Keratinocyte (primary cell): ENCODE data around the gene DPYD. TPM values are rescaled to one million over a fixed set of nuclear protein-coding genes. Genes with fewer than 3 reads are reported as not detected.

Source experiments
- DNase-seq: peaks from one replicate; pipeline ENCODE4 v3.0.0-alpha.2; 2011; ENCODE audit warnings: low read depth, missing footprints, low spot score
- FAIRE-seq: peaks from 2 replicates; lab custom pipeline; 2011; peaks lifted over from hg19 to GRCh38; lab: Jason Lieb, UNC
- H2AFZ ChIP-seq: 2 replicates; pipeline ENCODE4 v1.6.0; 2012; ENCODE audit warnings: low read length, control low read depth, inconsistent platforms; ENCODE audit not compliant: control insufficient read depth
- H3K27ac ChIP-seq: 2 replicates; pipeline ENCODE4 v1.5.1; 2011; ENCODE audit warnings: low read length; ENCODE audit not compliant: control insufficient read depth, insufficient read depth
- H3K27me3 ChIP-seq: 3 replicates; pipeline ENCODE4 v1.6.0; 2011; ENCODE audit warnings: low read length; ENCODE audit not compliant: control insufficient read depth, insufficient read depth; ENCODE audit errors: extremely low read depth
- H3K36me3 ChIP-seq, 2 experiments: 2 replicates in 1 of 2; 3 replicates in 1 of 2; pipeline ENCODE4 v1.5.1; 2011; ENCODE audit warnings: low read length in 2 of 2, mild to moderate bottlenecking in 1 of 2; ENCODE audit not compliant: control insufficient read depth in 2 of 2, insufficient read depth in 2 of 2; ENCODE audit errors: extremely low read depth in 1 of 2
- H3K4me1 ChIP-seq: 3 replicates; pipeline ENCODE4 v1.5.1; 2011; ENCODE audit warnings: low read length; ENCODE audit not compliant: control insufficient read depth, insufficient read depth; ENCODE audit errors: extremely low read depth
- H3K4me2 ChIP-seq: 3 replicates; pipeline ENCODE4 v1.6.0; 2011; ENCODE audit warnings: low read depth, low read length; ENCODE audit not compliant: control insufficient read depth, insufficient read depth; ENCODE audit errors: extremely low read depth
- H3K4me3 ChIP-seq, 3 experiments: fragments of 200-600 bp in 1 of 3; sonication (generic) in 1 of 3; 2 replicates in 2 of 3; 3 replicates in 1 of 3; pipeline ENCODE4 v1.5.1; 2011 to 2016; ENCODE audit warnings: low read length in 3 of 3, mild to moderate bottlenecking in 3 of 3, control low read depth in 2 of 3, inconsistent platforms in 1 of 3, low read depth in 1 of 3, mixed read lengths in 1 of 3, mixed run types in 1 of 3, moderate library complexity in 1 of 3; ENCODE audit not compliant: control insufficient read depth in 2 of 3, insufficient read depth in 2 of 3; ENCODE audit errors: extremely low read depth in 1 of 3
- H3K79me2 ChIP-seq: 2 replicates; pipeline ENCODE4 v1.6.0; 2012; ENCODE audit warnings: low read length; ENCODE audit not compliant: control insufficient read depth, insufficient read depth
- H3K9ac ChIP-seq: 3 replicates; pipeline ENCODE4 v1.6.0; 2011; ENCODE audit warnings: low read length; ENCODE audit not compliant: control insufficient read depth, insufficient read depth; ENCODE audit errors: extremely low read depth
- H3K9me1 ChIP-seq: 3 replicates; pipeline ENCODE4 v1.6.0; 2011; ENCODE audit warnings: low read length; ENCODE audit not compliant: control insufficient read depth, insufficient read depth; ENCODE audit errors: extremely low read depth
- H3K9me3 ChIP-seq: 2 replicates; pipeline ENCODE4 v1.5.1; 2012; ENCODE audit warnings: low read depth, low read length; ENCODE audit not compliant: control insufficient read depth
- H4K20me1 ChIP-seq: 3 replicates; pipeline ENCODE4 v1.6.0; 2011; ENCODE audit warnings: low read length; ENCODE audit not compliant: control insufficient read depth, insufficient read depth; ENCODE audit errors: extremely low read depth
- EZH2 ChIP-seq: IDR thresholded peaks from one replicate; pipeline ENCODE4 v1.6.1; 2012; ENCODE audit warnings: inconsistent platforms, mild to moderate bottlenecking, low read length, moderate library complexity
- dilution Hi-C: fragments of 300-500 bp; cut with MboI; formaldehyde crosslinking; loops from one replicate; pipeline ENCODE4 v1.7.0; 2020; ENCODE audit warnings: low sequenced_read_pairs; ENCODE audit not compliant: extremely low pct_ligation_motif_present
- polyA plus RNA-seq, 5 experiments: library from polyadenylated mRNA; depleted of rRNA in 3 of 5; stranded (reverse) in 3 of 5; stranded (forward) in 1 of 5; unstranded in 1 of 5; fragments of >200 nt; gene quantifications; 1 replicate in 1 of 5; 2 replicates in 3 of 5; 3 replicates in 1 of 5; pipeline versions ENCODE4 v1.2.1 to v1.2.3, GENCODE V29; 2011 to 2012; ENCODE audit warnings: missing spikeins in 2 of 5, low read depth in 1 of 5, low replicate concordance in 1 of 5
- TF ChIP-seq, protein P1 (sequence below), 3 experiments: IDR thresholded peaks in 1 of 3; conservative IDR thresholded peaks in 1 of 3; optimal IDR thresholded peaks in 1 of 3; 2 replicates in 2 of 3; 3 replicates in 1 of 3; pipeline versions ENCODE3 to v1.5.1; 2011; ENCODE audit warnings: low read length in 3 of 3, mild to moderate bottlenecking in 3 of 3, moderate library complexity in 2 of 3, control low read depth in 1 of 3, inconsistent platforms in 1 of 3; ENCODE audit not compliant: insufficient read depth in 2 of 3; ENCODE audit errors: extremely low read depth in 1 of 3

DPYD gene
- polyA plus RNA-seq, 1 donor (not counting 4 experiments of a cell fraction or from before 2014, with no cell fraction given) = 1.9 TPM

- H3K27ac ChIP-seq = no peak overlapping the region
- no peak for FAIRE-seq
Observed at GRCh38 chr1:97824200-97824599, 96.6 kb downstream of the DPYD start.

GRCh38 chr1:97820470-97821188 lies 100.2 kb downstream of the DPYD start:
- Histone ChIP-seq H3K36me3 (no peaks in the 10 kb centered on the region), H3K9me1 (no peaks in the 10 kb centered on the region), H3K79me2 (no peaks in the 10 kb centered on the region), H2AFZ (no peak overlapping the region), H3K4me2 (no peak overlapping the region), H4K20me1 (no peaks in the 10 kb centered on the region), H3K9me3 (no peaks in the 10 kb centered on the region), H3K4me3 (no peak overlapping the region), H3K27me3 (no peaks in the 10 kb centered on the region), H3K9ac (no peak overlapping the region), H3K4me1 (no peaks in the 10 kb centered on the region), H3K27ac (no peak overlapping the region)
- no peak for FAIRE-seq
- no peak for DNase-seq
- TF ChIP-seq, protein P1, sequence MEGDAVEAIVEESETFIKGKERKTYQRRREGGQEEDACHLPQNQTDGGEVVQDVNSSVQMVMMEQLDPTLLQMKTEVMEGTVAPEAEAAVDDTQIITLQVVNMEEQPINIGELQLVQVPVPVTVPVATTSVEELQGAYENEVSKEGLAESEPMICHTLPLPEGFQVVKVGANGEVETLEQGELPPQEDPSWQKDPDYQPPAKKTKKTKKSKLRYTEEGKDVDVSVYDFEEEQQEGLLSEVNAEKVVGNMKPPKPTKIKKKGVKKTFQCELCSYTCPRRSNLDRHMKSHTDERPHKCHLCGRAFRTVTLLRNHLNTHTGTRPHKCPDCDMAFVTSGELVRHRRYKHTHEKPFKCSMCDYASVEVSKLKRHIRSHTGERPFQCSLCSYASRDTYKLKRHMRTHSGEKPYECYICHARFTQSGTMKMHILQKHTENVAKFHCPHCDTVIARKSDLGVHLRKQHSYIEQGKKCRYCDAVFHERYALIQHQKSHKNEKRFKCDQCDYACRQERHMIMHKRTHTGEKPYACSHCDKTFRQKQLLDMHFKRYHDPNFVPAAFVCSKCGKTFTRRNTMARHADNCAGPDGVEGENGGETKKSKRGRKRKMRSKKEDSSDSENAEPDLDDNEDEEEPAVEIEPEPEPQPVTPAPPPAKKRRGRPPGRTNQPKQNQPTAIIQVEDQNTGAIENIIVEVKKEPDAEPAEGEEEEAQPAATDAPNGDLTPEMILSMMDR (optimal IDR thresholded peaks at IDR 0.05 in 1 of 3, IDR thresholded peaks at IDR 0.05 in 1 of 3, conservative IDR thresholded peaks at IDR 0.05 in 1 of 3; ENCODE audit: extremely low read depth in 1 of 3, insufficient read depth in 2 of 3, low read length in 3 of 3) = peak in 2 of 3 experiments; percentile 29 to 43
- no peak for TF ChIP-seq EZH2
- dilution Hi-C loops = no loop called here

More at GRCh38 chr1:97824200-97824599, 96.6 kb downstream of the DPYD start:
- Histone ChIP-seq H2AFZ (no peak overlapping the region), H3K9me1 (no peaks in the 10 kb centered on the region), H3K79me2 (no peaks in the 10 kb centered on the region), H3K36me3 (no peaks in the 10 kb centered on the region), H4K20me1 (no peaks in the 10 kb centered on the region), H3K4me3 (no peak overlapping the region), H3K9me3 (no peaks in the 10 kb centered on the region), H3K4me1 (no peaks in the 10 kb centered on the region), H3K4me2 (no peak overlapping the region), H3K27me3 (no peaks in the 10 kb centered on the region), H3K9ac (no peak overlapping the region)
- dilution Hi-C loops = no loop called here
- DNase-seq = no peak
- TF ChIP-seq, protein P1 (optimal IDR thresholded peaks at IDR 0.05 in 1 of 3, IDR thresholded peaks at IDR 0.05 in 1 of 3, conservative IDR thresholded peaks at IDR 0.05 in 1 of 3; ENCODE audit: extremely low read depth in 1 of 3, insufficient read depth in 2 of 3, low read length in 3 of 3) = no peak
- no peak for TF ChIP-seq EZH2
